CD14-positive monocyte (primary cell): ENCODE results near the gene KATNBL1. TPM values are rescaled to one million over a fixed set of nuclear protein-coding genes. Genes with fewer than 3 reads are reported as not detected.

Experiments
- DNase-seq, 3 donors: peaks; one replicate each; pipeline ENCODE4 v3.0.0-alpha.2; 2011 to 2022
- H2AFZ ChIP-seq: 2 replicates; pipeline ENCODE4 v1.6.0; 2012; ENCODE audit warnings: mild to moderate bottlenecking, low read depth, low read length, inconsistent platforms; ENCODE audit not compliant: insufficient read depth, poor library complexity, severe bottlenecking
- H3K27ac ChIP-seq, 2 donors: 1 replicate in 1 of 2; 2 replicates in 1 of 2; pipeline ENCODE4 v1.5.1; 2012 to 2013; ENCODE audit warnings: low read length in 2 of 2, control low read depth in 1 of 2, inconsistent platforms in 1 of 2, low read depth in 1 of 2, mild to moderate bottlenecking in 1 of 2
- H3K27me3 ChIP-seq, 2 donors: one replicate each; pipeline versions ENCODE4 v1.6.0 to v1.6.1; 2011 to 2013; ENCODE audit warnings: low read length in 2 of 2; ENCODE audit not compliant: control insufficient read depth in 2 of 2, insufficient read depth in 2 of 2
- H3K36me3 ChIP-seq, 2 donors: replicated peaks in 1 of 2; 1 replicate in 1 of 2; 2 replicates in 1 of 2; pipeline versions ENCODE4 v1.5.1 to v1.6.1; 2012 to 2013; ENCODE audit warnings: low read length in 2 of 2, control low read depth in 1 of 2, inconsistent platforms in 1 of 2, mild to moderate bottlenecking in 1 of 2; ENCODE audit not compliant: insufficient read depth in 2 of 2, control insufficient read depth in 1 of 2
- H3K4me1 ChIP-seq, 2 donors: 1 replicate in 1 of 2; 2 replicates in 1 of 2; pipeline versions ENCODE4 v1.5.1 to v1.6.1; 2012 to 2013; ENCODE audit warnings: low read length in 2 of 2, control low read depth in 1 of 2, inconsistent platforms in 1 of 2, mild to moderate bottlenecking in 1 of 2, moderate library complexity in 1 of 2; ENCODE audit not compliant: insufficient read depth in 2 of 2, control insufficient read depth in 1 of 2
- H3K4me2 ChIP-seq: replicated peaks from 2 replicates; pipeline ENCODE3; 2012; ENCODE audit warnings: low read length, moderate library complexity, mild to moderate bottlenecking; ENCODE audit not compliant: poor library complexity, severe bottlenecking; ENCODE audit errors: extremely low read depth
- H3K4me3 ChIP-seq, 3 experiments: fragments of 200-600 bp in 1 of 3; sonication (generic) in 1 of 3; replicated peaks in 1 of 3; 1 replicate in 2 of 3; 2 replicates in 1 of 3; pipeline ENCODE4 v1.5.1; 2011 to 2013; ENCODE audit warnings: low read length in 3 of 3, mild to moderate bottlenecking in 3 of 3, control low read depth in 2 of 3, low read depth in 2 of 3, inconsistent platforms in 1 of 3, moderate library complexity in 1 of 3
- H3K79me2 ChIP-seq: 2 replicates; pipeline ENCODE4 v1.6.0; 2012; ENCODE audit warnings: mild to moderate bottlenecking, control low read depth, inconsistent platforms, low read length, moderate library complexity; ENCODE audit not compliant: insufficient read depth
- H3K9ac ChIP-seq: 2 replicates; pipeline ENCODE4 v1.6.0; 2017; ENCODE audit warnings: low read length, mild to moderate bottlenecking; ENCODE audit not compliant: insufficient read depth, poor library complexity, severe bottlenecking
- H3K9me3 ChIP-seq, 2 donors: replicated peaks in 1 of 2; 1 replicate in 1 of 2; 2 replicates in 1 of 2; pipeline versions ENCODE4 v1.5.1 to v1.6.1; 2012 to 2013; ENCODE audit warnings: low read length in 2 of 2, control low read depth in 1 of 2; ENCODE audit not compliant: control insufficient read depth in 1 of 2, insufficient read depth in 1 of 2
- H4K20me1 ChIP-seq: 2 replicates; pipeline ENCODE4 v1.6.0; 2012; ENCODE audit warnings: mild to moderate bottlenecking, low read length, control low read depth, moderate library complexity; ENCODE audit not compliant: insufficient read depth
- H3K27ac Mint-ChIP-seq, 7 donors: one replicate each; pipeline ENCODE4 v1.8.0; 2020; ENCODE audit warnings: mild to moderate bottlenecking in 7 of 7, mixed read lengths in 7 of 7, moderate library complexity in 6 of 7, inconsistent platforms in 2 of 7
- H3K27me3 Mint-ChIP-seq, 3 donors: one replicate each; pipeline ENCODE4 v1.8.0; 2021 to 2022; ENCODE audit warnings: low read depth in 3 of 3, mild to moderate bottlenecking in 3 of 3, mixed read lengths in 3 of 3, moderate library complexity in 3 of 3, inconsistent platforms in 1 of 3
- H3K36me3 Mint-ChIP-seq, 2 donors: one replicate each; pipeline ENCODE4 v1.8.0; 2020; ENCODE audit warnings: mixed read lengths in 2 of 2, inconsistent platforms in 1 of 2, mild to moderate bottlenecking in 1 of 2
- H3K4me1 Mint-ChIP-seq: one replicate; pipeline ENCODE4 v1.8.0; 2020; ENCODE audit warnings: mild to moderate bottlenecking, mixed read lengths
- H3K4me3 Mint-ChIP-seq, 2 donors: one replicate each; pipeline ENCODE4 v1.8.0; 2020; ENCODE audit warnings: mild to moderate bottlenecking in 2 of 2, mixed read lengths in 2 of 2, moderate library complexity in 1 of 2
- H3K9me3 Mint-ChIP-seq, 7 donors: one replicate each; pipeline ENCODE4 v1.8.0; 2020 to 2022; ENCODE audit warnings: mixed read lengths in 7 of 7, mild to moderate bottlenecking in 6 of 7, moderate library complexity in 6 of 7, inconsistent platforms in 2 of 7
- CTCF ChIP-seq: fragments of 200-600 bp; IDR thresholded peaks from one replicate; pipeline ENCODE4 v1.8.0; 2022; ENCODE audit warnings: antibody characterized with exemption, mild to moderate bottlenecking
- WGBS: methylation state at CpG from one replicate; pipeline ENCODE4 v1.1.5; 2013; ENCODE audit warnings: missing lambda C conversion rate; ENCODE audit not compliant: insufficient coverage; 5-methylcytosine and 5-hydroxymethylcytosine counted together
- intact Hi-C, 2 donors: fragments of 100-400 bp; cut with micrococcal nuclease; formaldehyde crosslinking; loops; one replicate each; pipeline versions ENCODE4 v1.15.0 to v1.15.1; 2023
- polyA plus RNA-seq, 3 donors: library from polyadenylated mRNA; depleted of rRNA in 1 of 3; unstranded in 2 of 3; stranded (reverse) in 1 of 3; fragments of 300-500 nt in 2 of 3; fragments of >200 nt in 1 of 3; fragmentation: Illumina TruSeq in 2 of 3; gene quantifications; 1 replicate in 2 of 3; 2 replicates in 1 of 3; pipeline ENCODE4 v1.2.3, GENCODE V29; 2012 to 2021

Gene KATNBL1
- polyA plus RNA-seq, 3 donors, result 16.5 to 38.4 (median 37.7) TPM

- no peaks in the 10 kb centered on the region for H3K79me2 ChIP-seq
- H4K20me1 ChIP-seq, result no peaks in the 10 kb centered on the region
- no peak overlapping the region for H3K4me2 ChIP-seq
- H3K4me3 ChIP-seq, result no peak overlapping the region
- H3K27ac Mint-ChIP-seq, result no peak overlapping the region
- H3K36me3 ChIP-seq, result no peaks in the 10 kb centered on the region
- no peaks in the 10 kb centered on the region for H3K4me1 ChIP-seq
- no peak overlapping the region for H2AFZ ChIP-seq
- no peak overlapping the region for H3K4me3 Mint-ChIP-seq
- no peak for DNase-seq
- WGBS, result no CpG with 5 or more reads among the region's 1 CpG
- H3K27me3 ChIP-seq, result peaks cover 0 to 4% of the 10 kb centered on the region in 2 donors
- H3K9ac ChIP-seq, result no peak overlapping the region
- peaks cover 4 to 9% (median 8%) of the 10 kb centered on the region in 3 donors for H3K27me3 Mint-ChIP-seq
- no peak overlapping the region for H3K27ac ChIP-seq
- H3K36me3 Mint-ChIP-seq, result no peaks in the 10 kb centered on the region
- H3K9me3 Mint-ChIP-seq, result peaks cover 2 to 7% (median 3%) of the 10 kb centered on the region in 7 donors
- TF ChIP-seq CTCF, result no peak
- intact Hi-C loops, result no loop called here
- H3K4me1 Mint-ChIP-seq, result no peaks in the 10 kb centered on the region
- no peaks in the 10 kb centered on the region for H3K9me3 ChIP-seq
Observed at GRCh38 chr15:34125945-34126344, 84.0 kb downstream of the KATNBL1 start.

GRCh38 chr15:34124651-34125050 is 85.2 kb downstream of the KATNBL1 start:
- H3K4me3 Mint-ChIP-seq, result no peak overlapping the region
- no peaks in the 10 kb centered on the region for H3K4me1 ChIP-seq
- peaks cover 2 to 7% (median 4%) of the 10 kb centered on the region in 7 donors for H3K9me3 Mint-ChIP-seq
- no peak overlapping the region for H3K4me2 ChIP-seq
- H3K4me3 ChIP-seq, result no peak overlapping the region
- TF ChIP-seq CTCF, result no peak
- no peak overlapping the region for H2AFZ ChIP-seq
- no peaks in the 10 kb centered on the region for H3K36me3 Mint-ChIP-seq
- H3K9me3 ChIP-seq, result no peaks in the 10 kb centered on the region
- H3K27ac Mint-ChIP-seq, result no peak overlapping the region
- peaks cover 0 to 4% of the 10 kb centered on the region in 2 donors for H3K27me3 ChIP-seq
- H3K36me3 ChIP-seq, result no peaks in the 10 kb centered on the region
- H3K4me1 Mint-ChIP-seq, result no peaks in the 10 kb centered on the region
- peaks cover 4 to 9% (median 8%) of the 10 kb centered on the region in 3 donors for H3K27me3 Mint-ChIP-seq
- WGBS, result 100% methylated on average over 1 of the region's 4 CpGs
- DNase-seq, result no peak
- H3K9ac ChIP-seq, result no peak overlapping the region
- H3K79me2 ChIP-seq, result no peaks in the 10 kb centered on the region
- intact Hi-C loops, result no loop called here
- H3K27ac ChIP-seq, result no peak overlapping the region
- H4K20me1 ChIP-seq, result no peaks in the 10 kb centered on the region
